ENCODE results near the gene NBEA.
A peak's percentile ranks its signal among the peaks of the same experiment; 100 is the strongest.

The NBEA gene

DNA sequence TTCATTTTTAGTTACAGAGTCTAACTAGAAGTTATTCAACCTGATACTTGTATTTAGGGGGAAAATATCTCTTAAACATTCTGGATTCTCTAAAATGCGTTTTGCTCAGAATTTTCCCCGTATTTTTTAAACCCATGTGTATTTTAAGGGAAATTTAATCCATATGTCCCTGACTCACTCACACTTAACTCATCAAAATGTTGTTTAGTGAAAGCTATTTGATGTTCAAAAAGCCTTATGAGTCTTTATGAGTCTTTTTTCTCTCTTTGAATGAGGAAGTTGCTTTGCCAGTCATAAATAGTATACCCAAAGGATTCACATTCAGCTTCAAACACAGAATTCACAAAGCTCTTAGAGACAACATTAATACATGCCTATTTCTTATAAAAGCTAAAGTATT, 518.0 kb downstream of the NBEA start:
- peak; percentile 4 for DNase-seq (ENCODE audit: low read depth)
- no peak for TF ChIP-seq CTCF (IDR thresholded peaks at IDR 0.05; ENCODE audit: control insufficient read depth, insufficient read depth, low read depth, low read length, missing control alignments)

GRCh38 chr13:35465371-35465770, 523.3 kb downstream of the NBEA start:
- no peak for DNase-seq (ENCODE audit: low read depth)
- H3K4me3 ChIP-seq (ENCODE audit: control insufficient read depth, low read depth, low read length): no peak overlapping the region
- no peak for TF ChIP-seq CTCF (IDR thresholded peaks at IDR 0.05; ENCODE audit: control insufficient read depth, insufficient read depth, low read depth, low read length, missing control alignments)

More for the DNA sequence above, 518.0 kb downstream of the NBEA start:
- H3K4me3 ChIP-seq (ENCODE audit: control insufficient read depth, low read depth, low read length): no peak overlapping the region

GRCh38 chr13:35468195-35468594, 526.1 kb downstream of the NBEA start:
- TF ChIP-seq CTCF (IDR thresholded peaks at IDR 0.05; ENCODE audit: control insufficient read depth, insufficient read depth, low read depth, low read length, missing control alignments): no peak
- no peak for DNase-seq (ENCODE audit: low read depth)
- H3K4me3 ChIP-seq (ENCODE audit: control insufficient read depth, low read depth, low read length): no peak overlapping the region

DNA sequence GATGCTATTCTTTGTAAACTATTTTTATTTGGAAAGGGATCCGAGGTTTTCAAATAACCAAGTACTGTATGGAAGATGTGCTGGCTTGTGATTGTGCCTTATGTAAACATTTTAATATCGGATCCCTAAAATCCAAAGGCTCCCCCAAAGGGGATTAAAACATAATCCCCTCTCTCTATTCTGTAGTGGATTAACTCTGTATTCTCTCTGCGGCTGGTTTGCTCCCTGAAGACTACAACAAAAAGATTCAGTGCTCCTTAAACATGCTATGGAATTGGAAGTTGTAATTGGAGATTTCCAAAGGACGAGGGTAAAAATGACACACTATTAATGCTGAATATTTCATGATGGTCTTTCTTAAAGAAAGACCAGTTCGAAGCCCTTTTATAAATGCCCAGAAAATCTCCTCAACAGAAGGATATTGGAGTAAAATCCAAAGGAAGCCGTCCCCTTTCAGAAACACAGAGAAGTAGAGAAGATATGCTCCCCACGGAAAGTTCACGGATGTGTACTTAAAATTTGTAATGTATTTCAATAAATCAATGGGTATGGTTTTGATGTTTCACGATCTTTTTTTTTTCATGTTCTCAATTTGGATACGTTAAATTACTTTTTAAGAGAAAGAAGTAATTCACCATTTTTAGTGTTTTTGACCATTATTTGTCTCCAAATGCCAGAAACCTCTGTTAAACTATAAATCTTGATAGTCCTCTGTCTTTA, 527.9 kb downstream of the NBEA start:
- TF ChIP-seq CTCF (IDR thresholded peaks at IDR 0.05; ENCODE audit: control insufficient read depth, insufficient read depth, low read depth, low read length, missing control alignments): no peak
- DNase-seq (ENCODE audit: low read depth): no peak
- no peak overlapping the region for H3K4me3 ChIP-seq (ENCODE audit: control insufficient read depth, low read depth, low read length)

DNA sequence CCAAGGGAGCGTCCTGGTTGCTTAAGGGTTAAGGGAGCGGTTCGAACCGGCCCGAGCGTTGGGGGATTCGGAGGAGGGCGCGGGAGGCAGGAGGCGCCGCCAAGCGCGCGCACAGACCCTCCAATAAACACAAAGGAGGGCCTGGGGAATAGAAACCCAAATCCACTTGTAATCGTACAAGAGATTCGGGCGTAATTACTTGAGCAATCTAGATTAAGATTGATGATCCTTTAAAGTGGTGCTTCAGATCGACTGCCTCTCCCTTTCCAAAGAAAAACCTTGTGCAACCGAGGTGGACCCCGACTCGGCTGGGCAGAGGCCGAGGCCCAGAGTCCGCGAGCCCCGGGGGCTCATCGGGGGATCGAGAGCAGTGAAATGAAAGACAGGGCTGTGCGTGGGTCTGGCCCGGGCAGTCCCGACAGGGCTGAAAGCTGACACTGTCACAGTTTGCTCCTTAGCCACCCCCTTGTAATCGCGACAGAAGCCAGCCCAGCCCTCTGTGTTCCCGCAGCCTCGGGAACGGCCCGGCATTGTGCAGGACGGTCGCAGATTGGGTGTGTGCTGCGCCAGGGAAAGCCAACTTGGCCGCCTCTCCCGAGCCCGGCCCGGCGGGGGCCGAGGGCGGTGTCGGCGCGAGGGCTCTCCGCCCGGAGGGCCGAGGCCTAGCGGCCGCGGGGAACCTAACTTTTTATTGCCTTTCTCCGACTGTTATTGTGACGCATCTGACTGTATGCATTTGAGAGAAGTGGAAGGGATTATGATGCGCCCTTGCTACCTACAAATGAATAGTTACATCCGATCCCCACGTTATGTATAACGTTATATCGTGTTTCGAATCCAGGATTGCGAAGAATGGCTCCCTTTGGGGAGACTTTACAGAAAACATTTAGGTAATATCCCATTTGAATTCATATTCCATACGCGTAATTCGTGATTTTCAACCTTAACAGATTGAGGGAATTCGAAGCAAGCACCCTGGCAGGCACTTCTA, 528.9 kb downstream of the NBEA start:
- H3K4me3 ChIP-seq (ENCODE audit: control insufficient read depth, low read depth, low read length): peak overlapping the region; percentile 46
- no peak for TF ChIP-seq CTCF (IDR thresholded peaks at IDR 0.05; ENCODE audit: control insufficient read depth, insufficient read depth, low read depth, low read length, missing control alignments)
- no peak for DNase-seq (ENCODE audit: low read depth)

DNA sequence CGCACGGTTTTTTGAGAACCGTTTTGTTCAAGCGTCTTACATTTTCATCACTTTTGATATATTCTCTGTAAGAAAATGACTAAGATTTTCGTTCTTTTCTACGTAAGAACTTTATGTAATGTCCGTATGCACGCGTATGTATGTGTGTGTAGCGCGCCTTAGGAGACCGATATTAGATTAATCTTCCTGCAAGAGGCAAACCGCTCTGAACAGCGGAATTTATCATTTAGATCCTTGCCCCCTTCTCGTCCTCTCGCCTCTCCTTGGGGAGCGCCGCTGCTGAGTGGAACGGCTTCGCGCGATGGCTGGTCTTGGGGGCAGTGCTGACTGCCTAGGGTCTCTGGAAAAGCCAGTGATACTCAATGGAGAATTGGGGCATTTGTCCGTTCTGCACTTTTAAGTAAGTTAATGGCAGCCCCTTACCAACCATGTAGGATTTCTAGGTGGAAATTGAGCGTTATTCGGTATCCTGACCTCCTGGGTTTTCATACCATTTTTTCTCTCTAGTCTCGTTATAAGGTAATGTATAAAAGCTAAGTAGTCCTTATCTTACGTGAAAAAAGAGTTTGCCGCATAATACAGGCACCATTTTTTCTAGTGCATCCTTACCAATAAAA, 529.7 kb downstream of the NBEA start:
- H3K4me3 ChIP-seq (ENCODE audit: control insufficient read depth, low read depth, low read length): no peak overlapping the region
- no peak for TF ChIP-seq CTCF (IDR thresholded peaks at IDR 0.05; ENCODE audit: control insufficient read depth, insufficient read depth, low read depth, low read length, missing control alignments)
- DNase-seq (ENCODE audit: low read depth): no peak

Data from AG09309 (cell line).